HT1080 (cell line): ENCODE results near the gene QDPR. TPM values are rescaled to one million over a fixed set of nuclear protein-coding genes. Genes with fewer than 3 reads are reported as not detected.
"Not testable (repeated sequence)": the region's sequence is repeated elsewhere in the genome, so short reads cannot be mapped to it uniquely, and the experiment has no call there.

ENCODE experiments used
- DNase-seq: peaks from one replicate; pipeline ENCODE4 v3.0.0-alpha.2; 2015; ENCODE audit warnings: low read depth
- polyA plus RNA-seq, 2 experiments: library from polyadenylated mRNA; depleted of rRNA; stranded (reverse); fragments of >200 nt; gene quantifications; 2 replicates each; pipeline ENCODE4 v1.2.3, GENCODE V29; 2015
- total RNA-seq: library from RNA; depleted of rRNA; stranded (reverse); fragments of >200 nt; shearing (Covaris generic); gene quantifications from 2 replicates; pipeline ENCODE4 v1.2.3, GENCODE V29; 2014; rRNA removed

The QDPR gene
- 12.2 and 31.5 TPM in 2 replicates for total RNA-seq
- 68.6 and 70.9 TPM in 2 replicates for polyA plus RNA-seq (2015; cell fraction: cytosol; rRNA removed)
- 23.2 and 26.9 TPM in 2 replicates for polyA plus RNA-seq (2015; cell fraction: nucleus; rRNA removed)

- DNase-seq = peak; percentile 72
These were observed at the start of gene QDPR for GRCh38 chr4:17511950-17512795. QDPR (minus strand) TSS chr4:17512090; CDS start chr4:17512054, 36 bp downstream.

DNA sequence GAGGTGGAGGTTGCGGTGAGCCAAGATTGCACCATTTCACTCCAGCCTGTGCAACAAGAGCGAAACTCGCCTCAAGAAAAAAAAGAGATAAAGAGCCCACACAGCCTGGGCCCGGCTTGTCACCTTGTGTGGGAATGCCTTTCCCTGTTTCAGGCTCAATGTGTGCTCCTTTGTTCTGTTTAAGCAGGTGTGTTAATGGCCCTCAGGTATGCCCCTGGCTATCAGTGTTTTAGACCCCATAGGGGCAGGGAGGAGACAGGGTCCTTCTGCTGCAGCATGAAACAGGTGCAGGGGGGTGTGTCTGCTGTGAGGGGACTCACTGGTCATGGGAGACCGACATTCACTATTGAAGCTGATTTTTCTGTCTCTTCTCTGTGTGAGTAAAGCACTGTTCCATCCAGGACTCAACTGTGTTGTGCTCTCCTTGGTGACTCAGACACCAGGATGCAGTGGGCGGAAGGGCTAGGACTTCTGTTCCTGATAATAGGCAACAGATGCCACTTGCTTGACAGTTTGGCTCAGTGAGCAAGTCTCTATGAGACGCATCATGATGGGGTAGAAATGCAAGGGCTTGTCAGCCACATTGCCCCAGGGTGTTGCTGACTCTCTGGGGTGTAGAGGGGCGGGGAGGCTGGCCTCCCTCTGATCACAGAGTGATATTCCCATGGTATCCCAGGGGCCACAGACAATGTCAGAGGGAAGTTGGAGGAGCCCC is 49.5 kb upstream of the QDPR start:
- peak; percentile 54 for DNase-seq

DNA sequence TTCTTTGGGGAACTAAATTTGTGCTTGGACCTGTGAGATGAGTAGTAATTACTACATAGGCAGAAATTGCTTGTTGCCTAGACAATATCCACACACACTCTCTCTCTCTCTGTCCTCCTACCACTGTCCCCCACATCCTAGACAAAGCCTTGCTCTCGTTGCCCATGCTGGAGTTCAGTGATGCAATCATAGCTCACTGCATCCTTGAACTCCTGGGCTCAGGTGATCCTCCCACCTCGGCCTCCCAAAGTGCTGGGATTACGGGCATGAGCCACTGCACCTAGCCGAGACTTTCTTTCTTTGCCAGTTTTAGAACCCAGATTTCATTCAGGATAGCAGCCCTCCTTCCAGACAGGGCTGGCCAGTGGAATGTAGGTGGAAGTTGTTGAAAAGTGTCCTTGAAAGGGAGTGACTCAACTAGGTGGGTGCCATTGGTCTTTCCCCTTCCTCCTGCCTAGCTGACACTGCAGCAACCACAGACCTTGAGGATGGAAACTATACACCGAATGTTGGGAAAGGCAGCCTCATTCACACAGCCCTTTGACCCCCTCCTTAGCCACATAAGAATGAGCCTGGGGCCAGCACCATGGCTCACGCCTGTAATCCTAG is 48.3 kb upstream of the QDPR start:
- no peak for DNase-seq

GRCh38 chr4:17559709-17560048 is 47.8 kb upstream of the QDPR start:
- no peak for DNase-seq

GRCh38 chr4:17558941-17559708 is 47.2 kb upstream of the QDPR start:
- no peak for DNase-seq

DNA sequence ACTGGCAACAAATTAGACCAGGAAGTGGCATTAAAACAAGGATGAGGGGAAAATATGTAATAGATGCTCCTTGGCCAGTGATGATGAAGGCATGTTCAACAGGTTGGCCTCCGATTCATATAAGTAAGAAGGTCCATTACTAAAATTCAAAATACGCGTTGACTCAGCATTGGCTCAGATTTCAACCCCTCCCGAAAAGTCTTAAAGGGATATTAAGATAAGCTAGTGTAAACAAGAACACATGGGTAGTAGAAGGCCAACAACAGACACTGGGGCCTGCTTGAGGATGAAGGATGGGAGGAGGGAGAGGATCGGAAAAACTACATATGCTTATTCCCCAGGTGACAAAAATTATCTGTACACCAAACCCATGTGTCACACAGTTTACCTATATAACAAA is 46.0 kb upstream of the QDPR start:
- no peak for DNase-seq

DNA sequence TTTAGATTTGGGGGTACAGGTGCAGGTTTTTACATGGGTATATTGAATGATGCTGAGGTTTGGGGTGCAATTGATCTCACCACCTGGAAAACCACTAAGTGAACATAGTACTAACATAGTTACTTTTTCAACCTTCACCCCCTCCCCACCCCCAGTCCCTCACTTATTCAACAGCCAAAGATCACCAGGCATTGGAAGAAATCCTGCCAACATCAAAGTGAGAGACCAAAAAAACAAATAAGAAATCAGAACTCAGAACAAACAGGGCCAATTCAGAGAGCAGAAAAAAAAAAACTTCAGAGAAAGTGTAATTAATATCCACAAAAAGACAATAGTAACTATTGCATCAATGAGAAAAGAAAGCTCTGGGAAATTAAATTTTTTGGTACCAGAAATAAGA is 44.6 kb upstream of the QDPR start:
- DNase-seq = no peak

GRCh38 chr4:17554568-17554967 is 42.7 kb upstream of the QDPR start:
- no peak for DNase-seq

DNA sequence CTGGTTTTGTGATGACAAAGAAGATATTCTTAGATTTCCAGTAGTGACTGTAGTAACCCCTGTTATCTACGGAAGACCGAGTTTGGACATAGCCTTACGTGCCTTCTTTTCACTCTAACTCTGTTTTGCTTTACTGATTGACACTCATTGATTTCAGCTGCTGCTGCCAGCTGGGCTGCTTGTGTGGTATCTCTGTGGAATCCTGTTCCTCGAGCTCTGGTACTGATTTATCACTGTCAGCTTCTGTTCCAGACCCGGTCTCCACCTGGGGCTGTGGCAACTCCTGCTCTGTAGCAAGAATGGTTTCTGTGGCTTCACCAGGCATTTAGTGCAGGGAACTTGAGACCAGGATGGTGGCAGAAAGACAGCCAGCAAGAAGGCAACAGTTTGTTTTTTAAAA is 40.5 kb upstream of the QDPR start:
- DNase-seq = no peak

GRCh38 chr4:17550549-17550948 is 38.7 kb upstream of the QDPR start:
- DNase-seq = no peak

DNA sequence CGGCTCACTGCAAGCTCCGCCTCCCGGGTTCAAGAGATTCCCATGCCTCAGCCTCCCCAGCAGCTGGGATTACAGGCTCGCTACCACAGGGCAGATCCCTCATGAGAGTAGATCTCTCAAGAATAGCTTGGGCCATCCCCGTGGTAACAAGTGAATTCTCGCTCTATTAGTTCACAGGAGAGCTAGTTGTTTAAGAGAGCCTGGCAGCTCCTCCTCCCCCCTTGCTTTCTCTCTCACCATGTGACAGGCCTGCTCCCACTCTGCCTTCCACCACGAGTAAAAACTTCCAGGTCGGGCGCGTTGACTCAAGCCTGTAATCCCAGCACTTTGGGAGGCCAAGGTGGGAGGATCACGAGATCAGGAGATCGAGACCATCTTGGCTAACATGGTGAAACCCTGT is 34.8 kb upstream of the QDPR start:
- DNase-seq = no peak

- no peak for DNase-seq
These were observed 34.3 kb upstream of the QDPR start for GRCh38 chr4:17546222-17546621.

- no peak for DNase-seq
These were observed 33.7 kb upstream of the QDPR start for GRCh38 chr4:17545374-17546140.

- no peak for DNase-seq
These were observed 32.9 kb upstream of the QDPR start for GRCh38 chr4:17544831-17545234.

DNA sequence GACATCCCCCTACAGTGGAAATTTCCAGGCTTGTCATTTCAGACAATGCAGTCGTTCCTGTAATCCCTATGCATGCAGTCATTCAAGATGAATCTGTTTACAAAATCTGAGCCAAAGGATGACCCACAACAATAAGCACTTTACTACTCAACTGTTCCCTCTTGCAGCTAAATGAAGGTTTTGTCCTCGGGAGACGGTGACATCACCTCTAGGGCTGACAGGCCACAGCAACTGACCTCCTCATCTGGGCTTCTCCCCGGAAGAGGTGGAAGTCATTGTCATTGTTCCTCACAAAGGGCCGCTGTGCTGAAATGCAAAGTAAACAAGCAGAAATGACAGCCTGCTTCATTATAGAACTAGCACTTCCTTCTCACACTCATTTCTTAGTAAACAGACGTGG is 32.3 kb upstream of the QDPR start:
- DNase-seq = peak; percentile 20

- not testable (repeated sequence) for DNase-seq
These were observed 25.2 kb upstream of the QDPR start for GRCh38 chr4:17537060-17537459.

GRCh38 chr4:17535906-17536305 is 24.0 kb upstream of the QDPR start:
- DNase-seq = peak; percentile 13

DNA sequence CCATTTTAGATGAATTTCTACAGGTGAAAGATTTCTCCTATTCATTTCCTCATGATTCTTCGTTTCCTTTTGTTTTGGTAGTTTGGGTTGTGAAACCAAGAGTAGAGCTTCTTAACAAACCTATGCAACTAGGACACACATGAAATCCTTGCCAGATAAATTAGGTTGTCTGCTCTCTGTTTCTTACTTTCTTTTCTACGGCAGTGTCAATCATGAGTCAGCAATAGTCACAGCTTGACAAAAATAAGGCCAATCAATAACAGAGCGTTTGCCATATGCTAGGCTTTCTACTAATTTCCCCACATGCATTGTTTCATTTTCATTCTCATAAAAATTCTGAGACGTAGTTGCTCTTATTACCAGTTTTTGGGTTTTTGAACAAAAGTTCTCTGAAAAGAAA is 23.4 kb upstream of the QDPR start:
- no peak for DNase-seq

- DNase-seq = no peak
These were observed 22.8 kb upstream of the QDPR start for GRCh38 chr4:17534705-17535104.

DNA sequence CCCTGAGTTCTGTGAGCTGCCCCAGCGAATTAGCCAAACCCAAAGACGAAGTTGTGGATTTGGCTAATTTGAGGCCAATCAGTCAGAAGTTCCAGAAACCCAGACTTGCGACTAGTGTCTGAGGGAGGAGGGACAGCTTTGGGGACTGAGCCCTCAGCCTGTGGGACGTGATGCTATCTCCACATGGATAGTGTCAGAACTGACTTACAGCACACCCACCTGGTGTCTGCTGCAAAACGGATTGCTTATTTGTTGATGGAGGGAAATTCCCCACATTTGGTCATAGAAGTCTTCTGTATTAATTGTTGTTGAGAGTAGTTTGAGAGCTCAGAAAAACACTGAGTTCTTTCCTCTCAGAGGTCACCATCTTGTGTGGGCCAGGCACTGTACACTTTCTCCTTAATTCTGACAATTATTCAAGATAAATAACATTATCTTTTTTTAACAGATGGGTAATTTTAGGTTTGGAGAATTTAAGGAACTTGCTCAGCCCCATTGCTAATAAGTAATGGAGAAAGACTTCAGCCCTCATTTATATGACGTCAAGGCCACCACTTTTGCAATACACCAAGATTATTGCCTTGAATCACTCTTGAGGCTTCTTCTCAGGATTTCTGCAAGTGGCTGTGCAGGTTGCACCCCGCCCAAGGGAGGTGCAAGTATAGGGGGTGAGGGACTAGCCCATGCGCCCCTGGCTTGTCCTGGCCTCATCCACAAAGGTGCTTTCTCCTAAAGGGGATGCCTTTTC is 19.8 kb upstream of the QDPR start:
- no peak for DNase-seq
